ENCODE results near the gene C1orf87. TPM values are rescaled to one million over a fixed set of nuclear protein-coding genes. Genes with fewer than 3 reads are reported as not detected.

C1orf87 gene
- polyA plus RNA-seq, 1 of the 3 experiments (the other 2 are of a cell fraction): not detected

DNA sequence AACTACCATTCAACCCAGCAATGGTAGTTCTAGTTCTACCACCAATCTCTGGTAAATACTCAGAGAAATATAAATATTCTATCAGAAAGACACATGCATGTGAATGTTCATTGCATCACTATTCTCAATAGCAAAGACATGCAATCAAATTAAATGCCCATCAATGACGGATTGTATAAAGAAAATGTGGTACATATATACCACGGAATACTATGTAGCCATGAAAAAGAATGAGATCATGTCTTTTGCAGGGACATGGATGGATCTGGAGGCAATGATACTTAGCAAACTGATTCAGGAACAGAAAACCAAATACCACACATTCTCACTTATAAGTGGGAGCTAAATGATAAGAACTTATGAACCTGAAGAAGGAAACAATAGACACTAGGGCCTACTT lies 37.5 kb upstream of the C1orf87 start:
- no peaks in the 10 kb centered on the region for H4K20me1 ChIP-seq (ENCODE audit: insufficient read depth)
- no peak overlapping the region for H3K9ac ChIP-seq
- no peaks in the 10 kb centered on the region for H3K9me3 ChIP-seq
- H3K27ac ChIP-seq (ENCODE audit: low read depth in 2 of 2, low read length in 1 of 2): no peak overlapping the region
- POLR2A ChIA-PET: no interaction called here
- no peak overlapping the region for H3K4me3 ChIP-seq (ENCODE audit: low read depth in 2 of 2, low read length in 1 of 2)
- H3K4me1 ChIP-seq (ENCODE audit: control insufficient read depth in 1 of 2, insufficient read depth in 2 of 2, low read depth in 1 of 2, low read length in 1 of 2): no peaks in the 10 kb centered on the region
- 75% methylated on average over 2 of the region's 2 CpGs for WGBS (ENCODE audit: low lambda C conversion rate)
- CTCF ChIA-PET: interaction anchor here (0.8 to 1.4 kb wide), 2 partner anchors 10 to 140 kb away, joined by 3 to 4 read pairs; no protein-coding TSS in a partner anchor
- no peaks in the 10 kb centered on the region for H3F3A ChIP-seq (replicated peaks; ENCODE audit: insufficient read depth)
- DNase-seq: no peak
- no peaks in the 10 kb centered on the region for H3K36me3 ChIP-seq (replicated peaks in 1 of 2; ENCODE audit: control insufficient read depth in 1 of 2, insufficient read depth in 2 of 2, low read length in 1 of 2)
- no peak overlapping the region for H3K4me2 ChIP-seq
- no peak overlapping the region for H2AFZ ChIP-seq (ENCODE audit: low read depth)
- H3K79me2 ChIP-seq (ENCODE audit: insufficient read depth): no peaks in the 10 kb centered on the region
- no peaks in the 10 kb centered on the region for H3K9me2 ChIP-seq
- H3K27me3 ChIP-seq (ENCODE audit: insufficient read depth): no peaks in the 10 kb centered on the region
- no peak for TF ChIP-seq TEAD4 (IDR thresholded peaks at IDR 0.05; ENCODE audit: borderline replicate concordance, insufficient read depth)

- Histone ChIP-seq H2AFZ (ENCODE audit: low read depth) (no peak overlapping the region), H3F3A (replicated peaks; ENCODE audit: insufficient read depth) (no peaks in the 10 kb centered on the region), H3K36me3 (replicated peaks in 1 of 2; ENCODE audit: control insufficient read depth in 1 of 2, insufficient read depth in 2 of 2, low read length in 1 of 2) (no peaks in the 10 kb centered on the region), H3K9me3 (no peaks in the 10 kb centered on the region), H3K4me2 (no peak overlapping the region), H3K9me2 (no peaks in the 10 kb centered on the region), H3K4me1 (ENCODE audit: control insufficient read depth in 1 of 2, insufficient read depth in 2 of 2, low read depth in 1 of 2, low read length in 1 of 2) (no peaks in the 10 kb centered on the region), H3K9ac (no peak overlapping the region), H3K27ac (ENCODE audit: low read depth in 2 of 2, low read length in 1 of 2) (no peak overlapping the region), H3K79me2 (ENCODE audit: insufficient read depth) (no peaks in the 10 kb centered on the region), H3K4me3 (ENCODE audit: low read depth in 2 of 2, low read length in 1 of 2) (no peak overlapping the region), H4K20me1 (ENCODE audit: insufficient read depth) (no peaks in the 10 kb centered on the region), H3K27me3 (ENCODE audit: insufficient read depth) (no peaks in the 10 kb centered on the region)
- WGBS (ENCODE audit: low lambda C conversion rate): 75% methylated on average over 3 of the region's 3 CpGs
- POLR2A ChIA-PET: no interaction called here
- CTCF ChIA-PET: interaction anchor here (1.2 to 1.4 kb wide), 2 partner anchors 14 to 16 kb away, joined by 3 read pairs; no protein-coding TSS in a partner anchor
- DNase-seq: no peak
- TF ChIP-seq MXI1 (IDR thresholded peaks at IDR 0.05; ENCODE audit: low read depth, low read length) (no peak), RFX5 (IDR thresholded peaks at IDR 0.05; ENCODE audit: low read length) (no peak), YY1 (IDR thresholded peaks at IDR 0.05; ENCODE audit: low read depth) (no peak), NRF1 (IDR thresholded peaks at IDR 0.05; ENCODE audit: low read depth, low read length) (no peak), TAF1 (IDR thresholded peaks at IDR 0.05; ENCODE audit: borderline replicate concordance, low read depth, low read length) (no peak), FOXJ3 (CRISPR knock-in tag; IDR thresholded peaks at IDR 0.05) (no peak), GATA2 (CRISPR knock-in tag; IDR thresholded peaks at IDR 0.05) (no peak), RAD21 (IDR thresholded peaks at IDR 0.05; ENCODE audit: low read length) (no peak), TEAD4 (IDR thresholded peaks at IDR 0.05; ENCODE audit: borderline replicate concordance, insufficient read depth) (no peak), TCF12 (IDR thresholded peaks at IDR 0.05) (no peak), CHD2 (IDR thresholded peaks at IDR 0.05; ENCODE audit: low read length, partially characterized antibody) (no peak), PBX3 (IDR thresholded peaks at IDR 0.05) (no peak), SMC3 (IDR thresholded peaks at IDR 0.05; ENCODE audit: low read depth, low read length) (no peak), FOSL2 (IDR thresholded peaks at IDR 0.05; ENCODE audit: borderline replicate concordance, low read depth) (no peak), POLR2AphosphoS5 (IDR thresholded peaks at IDR 0.05; ENCODE audit: low read depth, low read length) (no peak)
- TF ChIP-seq, protein P1, sequence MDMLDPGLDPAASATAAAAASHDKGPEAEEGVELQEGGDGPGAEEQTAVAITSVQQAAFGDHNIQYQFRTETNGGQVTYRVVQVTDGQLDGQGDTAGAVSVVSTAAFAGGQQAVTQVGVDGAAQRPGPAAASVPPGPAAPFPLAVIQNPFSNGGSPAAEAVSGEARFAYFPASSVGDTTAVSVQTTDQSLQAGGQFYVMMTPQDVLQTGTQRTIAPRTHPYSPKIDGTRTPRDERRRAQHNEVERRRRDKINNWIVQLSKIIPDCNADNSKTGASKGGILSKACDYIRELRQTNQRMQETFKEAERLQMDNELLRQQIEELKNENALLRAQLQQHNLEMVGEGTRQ (IDR thresholded peaks at IDR 0.05; ENCODE audit: borderline replicate concordance, low read depth, low read length): no peak
- TF ChIP-seq, protein P2, sequence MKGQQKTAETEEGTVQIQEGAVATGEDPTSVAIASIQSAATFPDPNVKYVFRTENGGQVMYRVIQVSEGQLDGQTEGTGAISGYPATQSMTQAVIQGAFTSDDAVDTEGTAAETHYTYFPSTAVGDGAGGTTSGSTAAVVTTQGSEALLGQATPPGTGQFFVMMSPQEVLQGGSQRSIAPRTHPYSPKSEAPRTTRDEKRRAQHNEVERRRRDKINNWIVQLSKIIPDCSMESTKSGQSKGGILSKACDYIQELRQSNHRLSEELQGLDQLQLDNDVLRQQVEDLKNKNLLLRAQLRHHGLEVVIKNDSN (IDR thresholded peaks at IDR 0.05; ENCODE audit: borderline replicate concordance, low read depth): no peak
- TF ChIP-seq, protein P3, sequence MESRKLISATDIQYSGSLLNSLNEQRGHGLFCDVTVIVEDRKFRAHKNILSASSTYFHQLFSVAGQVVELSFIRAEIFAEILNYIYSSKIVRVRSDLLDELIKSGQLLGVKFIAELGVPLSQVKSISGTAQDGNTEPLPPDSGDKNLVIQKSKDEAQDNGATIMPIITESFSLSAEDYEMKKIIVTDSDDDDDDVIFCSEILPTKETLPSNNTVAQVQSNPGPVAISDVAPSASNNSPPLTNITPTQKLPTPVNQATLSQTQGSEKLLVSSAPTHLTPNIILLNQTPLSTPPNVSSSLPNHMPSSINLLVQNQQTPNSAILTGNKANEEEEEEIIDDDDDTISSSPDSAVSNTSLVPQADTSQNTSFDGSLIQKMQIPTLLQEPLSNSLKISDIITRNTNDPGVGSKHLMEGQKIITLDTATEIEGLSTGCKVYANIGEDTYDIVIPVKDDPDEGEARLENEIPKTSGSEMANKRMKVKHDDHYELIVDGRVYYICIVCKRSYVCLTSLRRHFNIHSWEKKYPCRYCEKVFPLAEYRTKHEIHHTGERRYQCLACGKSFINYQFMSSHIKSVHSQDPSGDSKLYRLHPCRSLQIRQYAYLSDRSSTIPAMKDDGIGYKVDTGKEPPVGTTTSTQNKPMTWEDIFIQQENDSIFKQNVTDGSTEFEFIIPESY (IDR thresholded peaks at IDR 0.05; ENCODE audit: borderline replicate concordance, low read depth): no peak
Measured at GRCh38 chr1:60108196-60108595, 34.6 kb upstream of the C1orf87 start.

All from SK-N-SH (cell line).